GM19099 (cell line): ENCODE results near the gene SPTBN5.

ENCODE experiments used
- POLR2A ChIP-seq: IDR thresholded peaks from 3 replicates; pipeline ENCODE4 v1.6.1; 2011; ENCODE audit warnings: low read depth; ENCODE audit not compliant: insufficient read length; ENCODE audit errors: extremely low read depth

The SPTBN5 gene

DNA sequence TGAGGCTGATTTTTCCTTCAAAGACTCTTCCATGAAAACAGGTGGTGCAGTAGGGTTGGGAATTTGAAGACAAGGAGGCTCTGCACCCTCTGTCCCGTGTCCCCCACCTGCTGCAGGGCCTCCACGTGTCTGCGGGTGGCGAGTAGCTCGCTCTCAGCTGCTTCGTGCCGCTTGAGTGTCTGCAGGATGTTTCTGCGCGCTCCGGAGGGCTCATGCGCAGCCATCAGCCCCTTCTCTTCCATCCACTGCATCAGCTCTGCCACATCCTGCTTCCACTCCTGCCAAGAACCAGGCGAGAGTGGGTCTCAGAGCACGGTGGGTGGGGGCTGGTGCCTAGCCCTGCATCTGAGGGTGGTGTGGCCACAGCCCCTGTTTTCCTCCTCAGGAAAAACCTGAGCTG lies 17.8 kb downstream of the SPTBN5 start:
- no peak for TF ChIP-seq POLR2A

DNA sequence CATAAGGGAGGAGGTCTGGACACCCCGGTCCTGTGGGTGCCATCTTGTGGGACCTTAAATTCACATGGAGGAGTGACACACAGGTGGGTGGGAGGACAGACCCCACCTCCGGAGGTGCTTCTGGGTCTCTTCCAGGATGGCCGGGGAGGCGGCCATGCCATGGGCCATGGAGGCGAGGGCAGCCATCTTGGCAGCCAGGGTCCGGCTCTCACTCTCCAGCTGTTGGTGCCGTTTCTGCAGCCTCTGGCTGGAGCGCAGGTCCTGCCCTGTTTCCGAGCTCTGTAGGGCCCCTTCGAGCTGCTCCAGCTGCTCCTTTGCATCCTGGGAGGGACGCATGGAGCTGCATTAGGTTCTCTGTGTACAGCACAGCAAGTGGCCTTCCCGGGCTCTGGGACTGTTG lies 19.1 kb downstream of the SPTBN5 start:
- no peak for TF ChIP-seq POLR2A

DNA sequence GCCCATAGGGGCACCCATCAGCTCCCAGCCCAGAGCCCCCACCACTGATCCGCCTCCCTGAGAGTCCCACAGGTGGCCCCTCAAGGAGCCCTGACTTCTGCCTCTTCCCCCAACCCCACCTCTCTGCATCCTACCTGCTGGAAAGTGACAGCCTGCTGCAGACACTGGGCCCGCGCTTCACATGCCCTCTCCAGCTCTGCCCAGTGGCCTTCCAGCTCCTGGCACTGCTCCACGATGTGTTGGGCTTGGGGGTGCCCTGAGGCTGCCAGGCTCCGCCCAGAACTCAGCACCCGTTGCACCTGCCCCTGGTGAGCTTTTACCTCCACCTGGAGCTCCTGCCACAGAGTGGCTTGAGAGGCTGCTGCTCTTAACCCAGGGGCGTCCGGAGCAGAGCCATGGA lies 20.1 kb downstream of the SPTBN5 start:
- no peak for TF ChIP-seq POLR2A

DNA sequence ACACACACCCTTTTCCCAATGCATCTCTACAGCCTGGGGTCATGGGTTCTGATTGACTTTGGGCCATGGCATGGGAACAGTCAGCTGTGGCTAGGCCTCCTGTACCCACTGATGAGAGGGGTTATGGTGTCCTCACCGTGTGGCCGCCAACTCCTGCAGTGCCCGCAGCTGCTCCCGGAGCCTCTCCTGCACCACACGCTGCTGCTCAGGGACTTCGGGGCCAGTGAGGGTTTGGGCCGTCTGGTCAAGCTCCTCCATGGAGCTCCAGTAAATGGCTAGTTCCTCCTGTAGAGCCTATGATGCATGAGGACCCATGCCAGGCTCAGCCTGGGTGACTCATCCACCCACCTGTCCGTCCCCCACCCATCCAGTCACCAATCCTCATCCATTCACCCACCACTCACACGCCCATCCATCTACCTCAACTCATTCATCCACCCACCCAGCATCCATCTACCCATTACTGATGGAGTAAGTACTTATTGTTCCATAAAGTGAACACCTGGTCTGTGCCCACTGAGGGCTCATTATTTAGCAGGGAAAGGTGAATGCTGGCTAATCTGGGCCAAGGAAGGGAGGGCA lies 21.6 kb downstream of the SPTBN5 start:
- TF ChIP-seq POLR2A: no peak

DNA sequence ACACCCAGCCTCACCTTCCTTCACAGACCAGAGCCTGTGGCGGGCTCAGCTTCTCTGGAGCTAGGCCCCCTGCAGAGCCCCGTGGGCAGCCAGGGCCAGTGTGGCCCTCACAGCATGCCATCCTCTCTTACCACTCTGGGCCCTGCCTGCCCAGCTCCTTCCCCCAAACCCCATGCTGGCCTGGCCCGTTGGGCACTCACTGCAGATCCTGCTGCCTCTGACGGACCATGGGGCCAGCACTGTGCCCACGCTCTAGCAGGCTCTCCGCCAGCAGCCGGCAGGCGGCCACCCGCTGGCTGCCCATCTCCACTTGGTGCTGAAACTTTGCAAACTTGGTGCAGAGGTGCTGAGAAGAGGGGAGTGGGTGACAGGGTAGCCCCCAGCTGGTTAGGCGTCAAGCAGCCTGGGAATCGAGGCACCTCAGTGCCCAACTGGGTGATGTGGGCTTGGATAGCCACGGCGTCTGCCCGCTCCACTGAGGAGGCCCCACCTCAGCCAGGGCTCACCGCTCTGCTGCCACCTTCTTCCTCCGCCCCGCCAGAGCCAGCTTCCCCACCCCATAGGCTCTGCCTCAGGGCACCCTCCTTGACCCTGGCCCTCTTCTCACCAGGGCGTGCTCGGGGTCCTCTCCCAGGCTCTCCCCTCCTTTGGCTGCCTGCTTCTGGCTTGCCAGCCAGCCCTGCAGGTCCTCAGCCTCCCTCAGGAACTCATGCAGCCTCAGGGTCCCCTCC lies 22.5 kb downstream of the SPTBN5 start:
- no peak for TF ChIP-seq POLR2A

DNA sequence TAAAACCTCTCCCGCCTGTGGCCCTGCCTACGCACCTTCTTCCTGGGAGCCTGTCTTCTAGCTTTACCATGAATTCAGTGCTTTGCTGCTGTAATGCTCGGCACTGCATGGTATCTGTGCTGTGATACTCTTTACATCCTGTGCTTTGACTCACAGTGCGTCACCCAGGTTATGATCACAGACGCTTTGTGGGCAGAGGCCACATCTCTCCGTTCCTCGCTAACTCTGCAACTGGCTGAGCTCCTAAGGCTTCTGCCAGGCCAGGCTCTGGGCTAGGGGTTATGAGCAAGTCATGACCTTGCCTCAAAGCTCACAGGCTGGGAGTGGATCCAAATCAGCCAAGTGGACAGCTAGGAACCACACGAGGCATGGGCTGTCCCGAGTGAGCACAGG lies 23.2 kb downstream of the SPTBN5 start:
- TF ChIP-seq POLR2A: no peak

DNA sequence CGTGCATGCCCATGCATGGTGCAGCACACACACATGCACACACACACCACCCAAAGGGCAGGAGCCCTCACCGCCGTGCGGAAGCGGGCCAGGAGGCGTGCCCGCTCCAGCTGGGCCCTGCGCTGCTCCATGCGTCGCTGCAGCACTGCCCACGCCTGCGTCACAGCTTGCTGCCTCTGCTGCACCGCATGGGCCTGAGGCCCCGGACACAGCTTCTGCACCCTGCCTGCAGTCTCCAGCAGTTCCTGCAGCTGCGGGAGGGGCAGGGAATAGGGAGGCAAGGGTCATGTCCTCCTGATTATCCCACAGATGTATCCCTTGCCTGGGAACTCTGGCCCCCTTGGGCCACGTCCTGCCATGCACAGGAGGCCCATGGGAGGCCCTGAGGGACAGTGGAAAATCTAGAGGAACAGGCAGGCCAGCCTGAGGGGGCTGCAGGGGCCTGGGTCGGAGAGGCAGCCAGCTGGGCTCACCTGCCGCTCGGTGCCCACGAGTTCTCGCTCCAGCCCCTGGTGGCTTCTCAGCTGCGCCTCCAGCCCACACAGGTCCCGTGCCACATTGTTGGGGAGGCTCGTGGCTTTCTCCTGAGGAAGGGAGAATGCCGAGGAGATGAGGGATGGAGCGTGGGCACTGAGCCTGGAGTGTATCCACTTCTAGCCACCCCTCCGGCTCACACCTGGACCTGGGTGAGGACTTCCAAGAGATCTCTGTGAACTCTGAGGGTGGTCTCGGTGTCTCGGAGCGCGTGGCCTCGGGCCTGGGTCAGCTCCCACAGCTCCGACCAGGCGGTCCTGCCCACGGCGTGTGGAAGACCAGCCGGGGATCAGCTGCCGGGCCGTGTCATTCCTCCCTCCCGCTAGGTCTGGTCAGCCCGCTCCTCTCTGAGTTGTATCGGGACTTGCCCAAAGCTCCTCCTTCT lies 23.8 kb downstream of the SPTBN5 start:
- no peak for TF ChIP-seq POLR2A

DNA sequence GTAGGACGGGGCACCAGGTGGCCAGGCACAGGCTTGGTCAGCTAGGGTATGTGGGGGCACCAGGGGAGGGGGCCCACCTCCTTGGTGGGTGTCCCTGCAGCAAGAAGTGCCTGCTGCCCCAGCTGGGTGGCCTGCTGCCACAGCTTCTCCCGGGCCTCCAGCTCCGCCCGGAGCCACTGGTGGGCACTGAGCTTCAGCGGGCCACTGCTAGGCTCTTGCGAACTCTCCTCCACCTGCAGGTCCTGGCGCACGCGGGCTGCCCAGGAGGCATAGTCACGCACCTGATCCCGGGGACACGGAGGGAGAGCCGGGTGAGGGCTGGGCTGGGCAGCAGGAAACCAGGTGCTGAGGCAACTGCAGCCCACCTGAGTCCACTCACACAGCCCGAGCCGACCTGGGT lies 25.5 kb downstream of the SPTBN5 start:
- TF ChIP-seq POLR2A: no peak

DNA sequence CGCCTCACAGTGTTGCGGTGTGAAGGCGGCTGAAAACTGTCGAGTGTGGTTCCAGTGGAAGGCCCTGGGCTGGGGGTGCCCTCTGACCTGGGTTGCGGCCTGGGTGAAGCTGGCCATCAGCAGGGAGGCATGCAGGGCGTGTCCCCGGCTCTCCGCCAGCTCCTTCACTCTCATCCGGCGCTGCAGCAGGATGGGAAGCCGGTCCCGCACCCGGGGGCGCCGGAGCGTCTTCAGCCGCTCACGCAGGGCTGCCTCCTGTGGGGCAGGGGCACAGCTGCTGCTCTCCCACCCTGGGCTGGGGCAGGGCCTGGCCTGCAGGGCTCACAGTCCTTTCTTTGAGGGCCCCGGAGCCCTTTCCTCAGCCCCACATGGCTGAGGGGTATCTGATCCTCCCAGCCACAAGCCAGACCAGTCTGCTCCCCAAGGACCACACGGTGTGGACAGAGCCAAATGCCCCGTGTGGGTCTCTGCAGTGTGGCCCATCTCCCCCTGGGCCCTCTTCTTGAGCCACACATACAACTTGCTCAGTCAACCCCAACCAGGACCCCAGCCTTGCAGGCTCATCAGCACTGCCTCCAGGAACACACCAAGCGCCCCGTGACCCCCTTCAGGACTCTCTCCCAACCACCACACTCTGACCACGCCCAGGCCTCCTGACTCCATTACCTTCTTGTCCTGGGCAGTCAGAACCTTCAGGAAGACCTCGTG lies 26.8 kb downstream of the SPTBN5 start:
- TF ChIP-seq POLR2A: no peak

DNA sequence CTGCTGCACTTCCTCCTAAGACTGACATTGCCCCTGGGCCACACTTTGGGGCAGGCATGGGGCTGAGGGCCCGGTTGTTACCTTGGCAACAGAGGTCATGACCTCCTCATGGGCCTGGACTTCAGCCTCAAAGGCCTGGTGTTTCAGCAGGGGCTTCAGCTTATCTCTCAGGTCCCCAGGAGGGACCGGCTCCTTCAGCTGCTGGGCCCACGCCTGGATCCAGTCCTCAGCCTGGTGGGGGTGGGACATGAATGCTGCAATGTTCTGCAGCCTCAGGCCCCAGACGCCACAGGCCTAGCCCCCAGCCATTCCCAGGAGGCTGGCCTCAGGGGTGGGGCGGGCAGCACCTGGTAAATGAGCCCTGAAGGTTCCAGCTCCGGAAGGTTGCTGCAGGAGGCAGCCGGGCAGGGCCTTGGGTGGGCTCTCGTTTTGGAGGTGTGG lies 27.6 kb downstream of the SPTBN5 start:
- no peak for TF ChIP-seq POLR2A

DNA sequence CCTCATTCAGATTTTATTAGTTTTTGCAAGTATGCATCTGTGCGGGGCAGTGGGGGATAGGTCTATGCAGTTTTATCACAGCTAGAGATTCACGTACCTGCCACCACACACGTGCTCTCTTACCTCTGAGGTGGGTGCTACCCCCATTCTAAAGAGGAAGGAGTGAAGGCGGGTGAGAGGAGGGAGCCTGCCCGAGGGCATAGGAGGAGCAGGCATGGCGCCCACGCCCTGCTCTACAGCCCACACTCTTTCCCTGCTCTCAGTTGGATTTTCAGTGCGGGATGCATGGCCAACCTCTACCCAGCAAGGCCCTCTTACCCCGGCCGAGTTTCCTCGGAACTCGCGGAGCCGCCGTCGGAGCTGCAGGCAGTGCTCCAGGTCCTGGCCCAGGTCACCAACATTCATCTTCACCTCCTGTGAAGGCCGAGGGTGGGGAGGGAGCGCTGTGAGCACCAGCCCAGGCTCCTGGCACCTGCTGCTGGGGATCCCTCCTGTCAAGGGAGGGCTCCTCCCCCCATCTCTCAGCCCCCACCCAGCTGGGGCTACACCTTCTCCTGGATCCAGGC lies 28.3 kb downstream of the SPTBN5 start:
- no peak for TF ChIP-seq POLR2A

DNA sequence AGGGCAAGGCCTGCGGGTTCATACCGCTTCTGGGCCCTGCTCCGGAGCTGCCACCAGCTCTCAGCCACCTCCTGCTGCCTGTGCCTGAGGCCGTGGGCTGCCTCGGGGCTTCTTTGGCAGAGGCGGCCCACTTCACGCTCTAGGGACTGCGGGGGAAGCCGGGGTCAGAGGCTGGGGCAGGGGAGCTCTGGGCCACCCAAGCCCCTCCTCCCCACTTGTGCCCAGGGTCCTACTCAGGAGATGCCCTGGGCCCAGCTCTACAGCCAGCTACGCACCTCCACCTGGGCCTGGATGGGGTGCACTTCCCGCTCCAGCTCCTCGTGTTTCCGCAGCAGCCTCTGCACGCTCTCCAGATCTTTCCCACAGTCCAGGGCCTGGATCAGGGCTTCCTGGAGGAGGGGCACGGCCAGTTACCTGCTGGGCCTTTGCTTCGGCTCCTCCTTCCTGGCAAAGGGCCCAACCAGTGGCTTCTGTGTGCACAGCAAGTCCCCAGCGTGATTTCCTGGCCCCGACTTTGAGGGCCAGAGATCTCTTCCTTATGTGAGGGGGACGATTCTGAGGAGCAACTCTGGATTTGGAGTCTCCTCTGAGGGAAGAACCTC lies 31.2 kb downstream of the SPTBN5 start:
- no peak for TF ChIP-seq POLR2A

DNA sequence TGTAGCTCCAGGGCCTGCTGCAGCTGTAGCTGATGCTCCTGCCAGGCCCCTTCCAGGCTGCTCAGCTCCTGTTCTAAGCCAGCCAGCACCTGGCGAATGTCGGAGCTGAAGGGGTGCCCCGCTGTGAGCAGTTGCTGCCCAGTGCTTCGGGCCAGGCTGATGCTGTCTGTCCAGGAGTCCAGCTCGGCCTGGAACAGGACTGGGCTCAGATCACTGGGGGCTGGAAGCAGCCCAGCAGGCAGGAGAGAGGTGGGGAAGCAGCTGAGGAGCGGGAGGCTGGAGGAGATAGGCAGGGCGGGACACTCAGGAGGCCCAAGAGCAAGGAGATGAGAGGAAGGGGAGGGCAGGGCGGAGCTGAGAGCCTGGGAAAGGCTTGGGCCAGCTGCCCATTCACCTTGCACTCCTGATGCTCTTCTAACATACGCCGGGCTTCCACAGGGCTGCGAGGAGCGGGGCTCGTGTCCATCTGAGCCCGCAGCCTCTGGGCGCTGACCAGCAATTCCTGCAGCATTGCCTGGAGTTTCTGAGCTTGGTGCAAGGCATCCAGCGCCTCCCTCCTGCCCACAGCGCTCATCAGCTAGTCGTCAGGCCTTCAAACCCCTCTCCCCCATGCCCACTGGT lies 32.0 kb downstream of the SPTBN5 start:
- no peak for TF ChIP-seq POLR2A
